ENCODE measurements around the gene SYT9. TPM values are rescaled to one million over a fixed set of nuclear protein-coding genes. Genes with fewer than 3 reads are reported as not detected.

Gene SYT9
- total and polyA plus RNA-seq, 3 donors from 2014 or later = 2.7 to 4.1 (median 3.1) TPM

DNA sequence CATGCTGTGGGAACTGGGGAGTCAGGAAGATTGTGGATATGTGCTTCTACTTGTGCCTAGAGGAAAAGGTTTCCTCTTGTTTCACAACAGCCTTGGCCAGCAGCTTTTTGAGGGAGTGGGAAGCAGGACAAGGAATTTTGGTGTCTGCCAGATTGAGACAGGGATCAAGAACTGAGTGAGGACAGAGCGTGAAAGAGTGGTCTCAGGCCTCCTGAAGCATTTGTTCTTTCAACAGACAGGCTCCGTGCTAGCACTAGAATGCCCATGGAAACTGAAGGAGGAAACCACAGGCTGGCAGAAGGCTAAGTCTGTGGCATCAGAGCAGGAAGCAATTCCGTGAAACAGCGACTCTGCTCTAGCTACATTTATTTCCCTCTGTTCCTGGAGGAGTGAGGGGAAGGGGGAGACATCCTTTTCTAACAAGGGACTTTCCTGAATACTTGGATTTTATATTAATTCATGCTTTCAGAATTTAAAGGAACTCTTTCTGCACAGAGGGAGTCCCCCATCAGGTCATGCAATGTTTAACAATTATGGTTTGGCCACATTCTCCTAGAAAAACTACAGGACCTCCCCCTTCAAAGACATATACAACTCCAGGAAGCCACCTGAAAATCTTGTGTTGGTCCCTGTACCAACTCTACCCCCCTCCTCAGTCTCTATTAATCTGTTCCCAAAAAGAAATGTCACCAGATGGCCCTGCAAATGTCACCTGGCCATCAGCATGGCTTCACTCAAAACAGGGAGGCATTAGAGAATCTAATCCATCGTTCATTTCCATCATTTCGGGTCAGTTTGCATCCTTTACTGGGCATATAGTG, 96.1 kb downstream of the SYT9 start:
- H3K9me3 ChIP-seq = no peaks in the 10 kb centered on the region
- intact Hi-C loops (cut with DNase I; ENCODE audit: low total_unique reads) = no loop called here
- no peak for DNase-seq
- H3K27me3 ChIP-seq = no peaks in the 10 kb centered on the region
- no peak overlapping the region for H3K4me3 ChIP-seq
- H3K4me1 ChIP-seq = no peaks in the 10 kb centered on the region
- no peak overlapping the region for H3K27ac ChIP-seq
- WGBS, 2 donors = 65 to 78% methylated on average over 6 of the region's 6 CpGs
- TF ChIP-seq POLR2A (IDR thresholded peaks at IDR 0.05) (no peak), CTCF (IDR thresholded peaks at IDR 0.05) (no peak)
- no peaks in the 10 kb centered on the region for H3K36me3 ChIP-seq (ENCODE audit: low read depth, missing control alignments)

DNA sequence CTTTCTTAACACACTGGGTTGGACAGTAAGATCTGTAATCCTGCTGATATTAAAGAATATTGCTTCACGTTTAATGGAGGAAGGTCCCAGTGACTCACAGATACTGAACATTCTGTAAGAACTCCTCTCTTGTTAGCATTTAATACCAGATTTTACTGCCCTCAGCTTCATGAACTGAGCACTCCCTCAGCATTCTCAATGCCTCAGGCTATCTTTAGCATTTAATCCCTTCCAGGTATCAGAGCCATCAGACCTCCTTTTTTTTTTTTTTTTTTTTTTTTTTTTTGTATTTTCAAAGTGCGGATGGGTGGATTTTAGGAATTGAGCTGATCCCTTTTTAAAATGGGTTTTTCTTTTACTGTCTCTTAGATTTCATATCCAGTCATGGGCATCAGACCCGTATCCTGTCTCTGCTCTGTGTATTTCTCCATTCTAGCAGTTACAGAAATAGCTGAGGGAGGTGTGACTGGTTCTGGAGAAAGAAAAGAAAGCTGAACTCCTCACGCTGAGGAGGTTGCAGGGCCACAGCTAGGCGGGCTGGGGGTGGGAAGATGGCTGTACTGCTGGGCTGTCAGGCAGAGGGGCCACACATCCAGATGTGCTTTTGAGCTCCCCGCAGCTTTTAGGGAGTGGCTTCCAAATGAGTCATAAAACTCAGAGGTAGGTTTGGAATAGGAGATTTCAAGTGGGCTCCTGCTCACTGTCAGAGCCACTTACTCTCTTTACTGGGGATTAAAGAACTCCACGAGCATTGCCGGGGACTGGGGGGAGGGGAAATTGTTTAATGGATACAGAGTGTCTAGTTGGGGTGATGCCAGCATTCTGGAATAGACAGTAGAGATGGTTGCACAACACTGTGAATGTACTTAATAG, 97.0 kb downstream of the SYT9 start:
- no peaks in the 10 kb centered on the region for H3K27me3 ChIP-seq
- no peaks in the 10 kb centered on the region for H3K36me3 ChIP-seq (ENCODE audit: low read depth, missing control alignments)
- H3K4me3 ChIP-seq = no peak overlapping the region
- WGBS, 2 donors = 32 to 48% methylated on average over 8 of the region's 8 CpGs
- intact Hi-C loops (cut with DNase I; ENCODE audit: low total_unique reads) = no loop called here
- H3K9me3 ChIP-seq = no peaks in the 10 kb centered on the region
- H3K4me1 ChIP-seq = no peaks in the 10 kb centered on the region
- H3K27ac ChIP-seq = no peak overlapping the region
- no peak for DNase-seq
- no peak for TF ChIP-seq CTCF (IDR thresholded peaks at IDR 0.05)

- intact Hi-C loops (cut with DNase I; ENCODE audit: low total_unique reads) = no loop called here
- no peak overlapping the region for H3K27ac ChIP-seq
- H3K4me3 ChIP-seq = no peak overlapping the region
- DNase-seq = no peak
- TF ChIP-seq POLR2A (IDR thresholded peaks at IDR 0.05) (no peak), CTCF (IDR thresholded peaks at IDR 0.05) (no peak)
- no peaks in the 10 kb centered on the region for H3K27me3 ChIP-seq
- H3K4me1 ChIP-seq = no peaks in the 10 kb centered on the region
- no peaks in the 10 kb centered on the region for H3K36me3 ChIP-seq (ENCODE audit: low read depth, missing control alignments)
- WGBS, 2 donors = 58 to 84% methylated on average over 5 of the region's 5 CpGs
- H3K9me3 ChIP-seq = no peaks in the 10 kb centered on the region
Observed at GRCh38 chr11:7351228-7351627, 99.5 kb downstream of the SYT9 start.

GRCh38 chr11:7353100-7353499, 101.4 kb downstream of the SYT9 start:
- 49 to 56% methylated on average over 4 of the region's 4 CpGs for WGBS, 2 donors
- DNase-seq = peak; percentile 34
- Histone ChIP-seq H3K4me3 (no peak overlapping the region), H3K27ac (no peak overlapping the region), H3K4me1 (no peaks in the 10 kb centered on the region), H3K27me3 (no peaks in the 10 kb centered on the region), H3K9me3 (no peaks in the 10 kb centered on the region), H3K36me3 (ENCODE audit: low read depth, missing control alignments) (no peaks in the 10 kb centered on the region)
- intact Hi-C loops (cut with DNase I; ENCODE audit: low total_unique reads) = no loop called here
- peak in 2 of 3 experiments; percentile 25 to 30 for TF ChIP-seq CTCF (IDR thresholded peaks at IDR 0.05)
- TF ChIP-seq POLR2A (IDR thresholded peaks at IDR 0.05) = no peak
